NCI-H2081 treated with DMSO at 0.1 percent for 48 hours (cell line): ENCODE results near the gene TP63.

Source experiments
- DNase-seq: peaks from one replicate; lab custom pipeline; 2025; lab: John Stamatoyannopoulos, UW

The TP63 gene

DNA sequence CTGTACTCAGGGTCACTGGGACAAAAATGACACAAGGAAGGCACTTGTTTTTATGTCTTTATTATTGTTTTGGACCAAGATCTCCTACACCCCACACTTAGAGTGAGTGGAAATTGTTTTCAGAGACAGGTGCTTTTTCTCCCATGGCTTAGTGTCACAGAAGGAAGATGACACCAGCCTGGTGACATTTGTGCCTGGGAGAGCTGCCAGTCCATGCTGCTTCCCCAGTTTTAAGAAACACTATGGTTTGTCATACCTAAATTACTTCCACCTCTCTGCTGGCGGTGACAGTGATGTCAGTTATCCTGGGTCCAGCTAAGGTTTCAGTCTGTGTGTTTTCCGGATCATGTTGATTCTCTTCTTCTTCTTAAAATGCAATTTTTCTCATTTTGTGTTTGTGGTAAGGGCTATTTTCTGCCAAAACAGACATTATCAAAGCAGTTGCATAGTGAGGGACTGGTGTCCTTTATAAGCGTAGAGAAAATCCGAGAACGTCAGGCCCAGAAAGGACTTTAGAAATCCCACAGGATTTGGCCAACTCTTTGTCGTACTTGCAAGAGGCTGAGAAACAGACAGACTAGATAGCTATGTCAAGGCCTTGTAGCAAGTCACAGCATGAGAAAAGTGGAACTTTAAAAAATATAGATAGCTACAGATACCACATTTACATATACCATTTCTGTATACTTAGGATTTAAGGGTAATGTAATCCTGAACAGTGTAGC is 149.5 kb downstream of the TP63 start:
- no peak for DNase-seq

DNA sequence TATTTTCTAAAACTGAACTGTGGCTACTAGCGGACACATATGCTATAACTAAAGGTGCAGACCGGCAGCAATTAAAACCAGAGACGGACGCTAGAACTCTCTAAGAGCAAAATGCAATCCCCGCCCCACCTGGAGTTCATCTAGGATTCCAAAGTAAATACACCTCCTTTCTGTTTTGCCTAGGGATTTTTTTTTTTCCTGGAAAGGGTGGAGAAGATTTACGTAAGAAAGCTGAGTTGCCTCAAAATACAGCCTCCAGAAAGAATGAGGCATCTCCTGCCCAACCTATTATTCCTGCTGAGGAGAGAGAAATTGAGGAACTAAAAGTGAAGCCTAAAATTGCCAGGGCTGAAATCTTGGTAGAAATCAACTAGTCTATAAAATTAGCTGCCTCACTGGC is 150.2 kb downstream of the TP63 start:
- no peak for DNase-seq

DNA sequence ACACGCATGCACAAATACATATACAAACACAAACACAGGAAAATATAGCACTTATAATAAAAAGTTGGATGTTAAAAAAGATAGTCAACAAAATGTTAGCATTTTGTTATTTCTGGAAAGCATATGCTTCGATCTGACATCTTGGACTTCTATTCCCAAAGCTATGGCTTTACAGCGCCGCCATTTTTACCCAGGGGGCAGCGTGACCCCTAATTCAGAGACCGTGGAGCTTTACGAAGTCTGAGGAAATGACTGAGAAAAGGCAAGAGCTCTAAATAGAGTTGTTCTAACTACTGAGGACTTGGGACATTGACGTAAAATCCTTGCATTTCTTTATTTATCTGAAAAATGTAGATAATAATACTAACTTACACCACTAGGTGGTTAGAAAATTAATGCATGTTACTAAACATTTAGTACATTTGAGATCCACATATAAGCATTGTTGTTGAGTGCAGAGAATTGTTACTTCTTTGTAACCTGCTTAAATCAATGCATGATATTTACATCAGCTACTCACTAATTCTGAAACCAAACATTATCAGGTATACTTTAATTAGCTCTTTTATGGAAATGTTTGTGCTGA is 155.4 kb downstream of the TP63 start:
- no peak for DNase-seq

DNA sequence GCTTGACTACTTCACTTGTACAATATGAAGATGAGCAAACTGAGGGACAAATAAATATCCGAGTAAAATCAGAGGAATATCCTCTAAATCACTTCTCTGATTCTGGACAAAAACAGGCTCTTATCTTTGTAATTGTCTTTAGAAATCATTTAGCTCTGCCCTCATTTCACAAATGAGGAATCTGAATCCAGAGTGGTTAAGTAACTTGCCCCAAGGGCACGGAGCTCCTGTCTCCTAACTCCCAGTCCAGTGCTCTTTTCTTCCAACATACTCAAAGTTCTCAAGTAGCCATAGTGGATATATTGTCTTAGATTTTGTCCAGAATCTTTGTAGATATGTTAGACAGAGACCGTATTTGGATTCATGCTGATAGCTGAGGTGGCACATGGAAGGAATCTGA is 156.0 kb downstream of the TP63 start:
- no peak for DNase-seq

DNA sequence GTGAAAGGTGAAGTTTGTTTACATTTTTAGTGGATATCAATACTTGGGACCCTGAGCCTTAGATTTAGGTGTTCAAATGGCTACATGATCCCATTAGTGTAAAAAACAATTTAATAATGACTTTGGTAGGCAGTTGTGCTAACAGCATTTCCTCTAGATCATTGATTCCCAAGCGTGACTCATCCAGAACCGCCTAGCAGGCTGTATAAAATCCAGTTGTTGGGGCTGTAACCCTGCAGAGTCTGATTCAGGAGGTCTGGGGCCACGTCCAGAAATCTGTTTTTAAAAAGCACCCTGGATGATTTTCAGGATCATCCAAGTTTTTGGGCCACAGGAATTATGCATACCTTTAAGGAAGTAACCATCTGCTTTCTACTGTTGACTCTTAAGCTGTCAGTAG is 156.4 kb downstream of the TP63 start:
- no peak for DNase-seq

DNA sequence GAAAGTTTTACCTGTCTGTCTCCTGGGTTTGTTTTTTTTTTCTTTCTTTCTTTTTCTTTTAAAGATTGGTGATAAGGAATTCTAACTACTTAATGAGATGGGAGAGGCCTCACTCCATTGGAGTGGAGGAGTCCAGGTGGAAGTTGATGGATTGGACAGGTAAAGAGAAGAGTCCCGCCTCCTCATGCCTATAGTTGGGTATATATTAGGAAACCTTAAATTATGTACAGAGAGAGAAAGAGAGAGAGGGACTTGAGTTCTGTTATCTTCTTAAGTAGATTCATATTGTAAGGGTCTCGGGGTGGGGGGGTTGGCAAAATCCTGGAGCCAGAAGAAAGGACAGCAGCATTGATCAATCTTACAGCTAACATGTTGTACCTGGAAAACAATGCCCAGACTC is 158.2 kb downstream of the TP63 start:
- DNase-seq: no peak

DNA sequence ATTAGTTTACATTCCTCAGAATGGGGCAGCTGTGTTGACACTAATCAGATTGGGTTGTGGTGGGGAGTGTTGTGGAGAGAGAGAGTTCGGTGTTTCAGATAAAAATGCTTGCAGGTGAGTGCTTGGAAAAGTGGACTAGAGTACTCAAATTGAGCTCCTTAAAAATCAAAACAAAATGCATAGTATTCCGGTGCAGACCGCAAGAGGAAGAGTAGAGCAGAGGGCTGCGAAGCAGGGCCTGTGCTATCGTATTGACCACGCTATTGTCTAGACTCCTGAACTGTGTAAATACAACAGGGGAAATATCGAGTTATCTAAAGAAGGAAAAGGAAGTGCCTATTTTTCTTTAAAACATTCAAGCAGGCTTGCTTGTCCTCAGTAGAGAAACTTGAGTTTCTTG is 159.5 kb downstream of the TP63 start:
- no peak for DNase-seq

DNA sequence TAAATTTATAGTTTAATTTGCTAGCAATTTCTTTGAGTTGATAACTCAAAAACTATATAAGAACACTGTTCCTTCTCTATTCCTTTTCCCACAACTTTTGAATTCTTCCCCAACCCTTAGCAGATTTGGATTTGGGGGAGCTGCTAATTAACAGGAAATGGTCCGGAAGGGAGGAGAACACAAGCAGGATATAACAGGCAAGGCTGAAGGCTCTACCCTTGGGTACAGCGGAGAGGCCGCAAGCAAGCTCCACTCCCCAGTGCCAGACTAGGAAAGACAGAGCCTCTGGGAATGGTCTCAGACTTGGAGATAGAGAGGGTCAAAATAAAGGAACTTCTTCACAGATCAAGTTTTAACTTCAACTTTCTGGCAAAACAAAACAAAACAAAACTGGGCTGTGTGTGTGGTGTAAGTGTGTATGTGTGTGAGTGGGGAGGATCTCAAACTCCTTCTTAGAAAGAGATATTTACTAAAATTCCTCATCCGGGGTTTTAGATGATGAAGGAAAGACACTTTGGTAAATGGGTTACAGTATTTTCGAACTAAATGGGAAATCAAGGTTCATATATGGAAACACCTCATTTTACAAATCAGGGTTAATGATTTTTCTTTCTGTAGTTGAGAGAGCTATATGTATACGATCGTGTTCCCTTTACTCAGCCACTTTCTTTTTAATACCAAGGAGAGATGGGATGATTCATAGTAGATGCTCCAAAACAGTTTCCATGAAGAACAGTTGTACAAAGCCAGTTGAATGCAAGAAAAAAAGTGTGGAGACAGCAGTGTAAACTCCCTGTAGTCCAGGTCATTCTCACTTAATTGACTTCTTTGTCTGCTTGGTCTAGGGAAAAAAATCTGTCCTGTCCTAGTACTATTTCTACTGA is 161.1 kb downstream of the TP63 start:
- DNase-seq: no peak

DNA sequence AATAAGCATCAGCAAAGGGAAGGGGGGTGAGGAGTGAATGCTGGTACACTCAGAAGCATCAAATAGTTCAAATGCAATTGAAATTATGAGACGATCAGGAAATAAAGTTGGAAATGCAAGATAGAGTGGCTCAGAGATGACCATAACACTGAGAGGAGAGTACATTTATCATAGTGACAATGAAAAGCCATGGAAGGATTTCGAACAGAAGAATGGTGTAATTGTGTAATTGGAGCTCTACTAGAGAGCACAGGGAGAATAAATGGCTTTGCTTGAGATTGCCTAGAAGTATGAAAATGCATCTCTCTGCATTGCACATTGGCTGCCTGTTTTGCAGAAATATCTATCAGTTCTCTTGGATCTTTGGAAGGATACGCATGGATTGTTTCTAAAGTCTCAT is 163.3 kb downstream of the TP63 start:
- DNase-seq: no peak

DNA sequence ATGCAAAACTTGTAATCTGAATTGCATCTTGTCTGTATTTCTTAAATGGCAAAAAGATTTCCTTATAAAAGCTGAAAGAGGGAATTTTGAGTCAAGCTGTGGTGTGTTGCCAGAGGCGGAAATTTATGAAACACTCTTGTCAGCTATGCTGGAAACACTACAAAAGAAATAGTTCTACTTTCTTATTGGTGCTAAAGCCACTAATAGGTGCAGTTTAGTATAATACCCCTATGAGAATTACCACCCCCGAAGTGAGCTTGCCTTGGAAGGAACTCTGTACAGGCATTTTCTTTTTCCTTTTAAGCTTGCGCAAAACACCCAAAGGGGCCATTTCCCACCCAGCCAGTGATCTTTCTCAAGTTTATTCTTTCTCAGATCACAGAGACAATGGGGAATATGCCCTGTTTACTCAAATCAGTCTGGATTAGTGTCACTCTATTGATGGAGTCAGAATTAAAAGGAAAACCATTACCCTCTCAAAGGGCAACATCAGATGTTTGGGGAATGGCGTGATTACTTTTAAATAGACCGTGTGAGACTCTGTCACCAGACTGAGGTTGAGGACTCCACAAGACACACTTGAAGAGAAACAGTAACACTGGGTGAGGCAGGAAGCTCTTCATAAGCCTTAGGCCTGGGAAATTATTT is 166.0 kb downstream of the TP63 start:
- no peak for DNase-seq

DNA sequence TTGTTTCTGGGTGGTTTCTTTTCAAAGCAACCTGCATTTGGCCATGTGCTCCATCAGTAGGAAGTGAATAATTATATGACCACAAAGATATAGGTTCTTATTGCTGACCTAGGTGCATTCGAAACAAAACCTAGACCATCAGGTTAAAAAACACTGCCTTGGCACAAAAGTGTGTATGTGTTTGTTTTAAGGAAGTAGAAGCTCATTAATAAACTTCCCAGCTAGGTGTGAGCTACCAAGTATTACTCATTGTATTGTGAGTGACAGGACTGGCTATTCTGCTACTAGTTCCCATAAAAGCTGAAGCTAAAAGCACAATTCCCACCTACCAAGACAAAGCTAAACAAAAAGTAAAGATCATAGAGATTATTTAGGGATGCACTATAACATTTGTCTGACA is 168.2 kb downstream of the TP63 start:
- DNase-seq: no peak

DNA sequence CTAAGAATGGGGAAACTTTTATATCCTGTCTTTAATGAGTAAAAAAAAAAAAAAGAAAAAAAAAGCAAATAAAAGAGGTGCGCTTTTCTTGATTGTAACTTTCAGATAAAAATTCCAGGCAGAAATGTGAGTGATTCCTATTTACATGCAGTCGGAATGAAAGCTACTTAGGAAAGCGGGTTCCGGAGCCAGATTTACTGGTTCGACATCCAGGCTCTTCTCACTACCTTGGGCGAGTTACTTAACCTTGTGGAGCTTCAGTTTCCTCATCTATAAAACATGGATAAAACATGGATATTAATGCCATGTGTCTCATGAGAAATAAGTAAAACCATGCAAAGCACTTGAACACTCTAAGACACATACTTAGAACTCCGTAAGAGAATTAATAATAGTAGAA is 169.2 kb downstream of the TP63 start:
- no peak for DNase-seq

DNA sequence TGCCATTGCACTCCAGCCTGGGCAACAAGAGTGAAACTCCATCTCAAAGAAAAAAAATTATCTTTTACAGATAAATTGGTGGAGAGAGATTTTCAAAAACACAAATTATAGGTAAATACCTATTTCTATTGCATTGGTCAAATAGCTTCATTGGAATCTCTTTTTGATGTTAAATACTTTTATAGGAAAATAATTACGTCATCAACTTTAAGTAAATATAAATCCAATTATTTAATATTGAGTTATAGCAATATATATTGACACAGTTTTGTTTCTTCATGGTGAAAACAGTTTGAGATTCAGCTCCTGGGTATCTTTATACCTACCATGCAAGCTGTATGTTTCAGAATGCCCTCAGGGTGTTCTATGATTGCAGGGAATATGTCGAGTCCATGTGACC is 172.1 kb downstream of the TP63 start:
- no peak for DNase-seq

DNA sequence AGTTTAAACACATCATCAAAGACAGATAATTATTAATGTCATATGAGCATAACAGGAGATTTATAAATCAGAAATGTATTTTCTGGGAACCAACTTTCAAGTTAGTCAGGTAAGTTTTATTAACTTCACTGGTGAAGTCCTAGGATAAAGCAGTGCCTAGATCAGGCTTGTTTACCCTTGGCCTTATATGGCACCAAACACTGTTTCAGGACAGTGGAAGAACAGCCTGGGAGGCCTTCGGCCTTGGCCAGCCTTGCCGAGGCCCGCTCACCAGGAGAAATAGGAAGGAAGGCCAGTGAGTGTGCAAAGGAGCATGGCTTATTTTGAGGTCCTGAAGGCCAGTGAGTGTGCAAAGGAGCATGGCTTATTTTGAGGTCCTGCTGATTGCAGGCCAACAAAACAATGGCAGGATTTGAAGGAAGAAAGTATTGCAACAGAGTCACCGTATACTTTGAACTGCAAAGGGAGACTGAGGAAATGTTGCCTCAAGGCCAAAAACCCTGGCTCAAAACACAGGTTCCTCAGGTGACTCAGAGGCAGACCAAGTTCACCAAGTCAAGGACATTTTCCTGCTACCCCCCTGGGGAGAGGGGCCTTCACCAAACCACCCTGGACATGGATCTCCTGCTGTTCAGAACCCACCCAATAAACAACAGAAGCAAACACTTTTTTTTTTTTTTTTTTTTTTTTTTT is 174.3 kb downstream of the TP63 start:
- DNase-seq: no peak

DNA sequence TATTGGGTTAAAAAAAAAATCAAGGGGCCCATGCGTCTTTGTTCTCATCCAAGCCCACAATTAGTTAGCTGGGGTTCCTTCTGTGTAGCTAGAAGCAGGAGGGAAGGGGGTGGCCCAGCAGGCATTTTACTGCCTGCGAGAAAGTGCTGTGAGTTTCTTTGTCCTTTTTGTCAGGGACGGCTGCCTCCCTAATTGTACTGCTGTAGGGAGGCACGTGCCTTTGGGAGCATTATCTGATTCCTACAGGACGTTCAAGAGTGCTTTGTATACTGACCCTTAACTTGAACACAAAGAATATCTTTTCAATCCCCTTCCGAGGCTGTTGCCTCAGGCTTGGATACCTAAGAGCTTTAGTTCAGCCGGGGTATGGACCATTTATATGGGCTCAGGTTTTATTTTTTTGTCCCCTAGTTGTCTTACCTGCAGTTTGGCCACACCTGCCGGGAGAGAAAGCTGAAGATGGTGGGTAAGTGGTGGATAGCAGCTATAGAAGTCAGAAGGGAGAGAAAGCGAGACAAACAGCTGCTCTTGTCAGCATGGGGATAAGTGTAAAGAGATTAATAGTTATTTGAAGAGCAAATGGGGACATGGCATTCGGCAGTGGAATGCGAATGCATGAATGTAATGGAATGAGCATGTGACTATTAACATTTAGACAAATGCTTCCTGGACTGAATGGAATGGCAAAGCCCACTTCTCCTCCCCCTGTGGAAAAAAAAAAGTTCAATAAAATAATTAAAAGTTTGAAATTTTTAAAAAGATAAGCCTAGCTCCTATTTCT is 175.2 kb downstream of the TP63 start:
- DNase-seq: no peak

DNA sequence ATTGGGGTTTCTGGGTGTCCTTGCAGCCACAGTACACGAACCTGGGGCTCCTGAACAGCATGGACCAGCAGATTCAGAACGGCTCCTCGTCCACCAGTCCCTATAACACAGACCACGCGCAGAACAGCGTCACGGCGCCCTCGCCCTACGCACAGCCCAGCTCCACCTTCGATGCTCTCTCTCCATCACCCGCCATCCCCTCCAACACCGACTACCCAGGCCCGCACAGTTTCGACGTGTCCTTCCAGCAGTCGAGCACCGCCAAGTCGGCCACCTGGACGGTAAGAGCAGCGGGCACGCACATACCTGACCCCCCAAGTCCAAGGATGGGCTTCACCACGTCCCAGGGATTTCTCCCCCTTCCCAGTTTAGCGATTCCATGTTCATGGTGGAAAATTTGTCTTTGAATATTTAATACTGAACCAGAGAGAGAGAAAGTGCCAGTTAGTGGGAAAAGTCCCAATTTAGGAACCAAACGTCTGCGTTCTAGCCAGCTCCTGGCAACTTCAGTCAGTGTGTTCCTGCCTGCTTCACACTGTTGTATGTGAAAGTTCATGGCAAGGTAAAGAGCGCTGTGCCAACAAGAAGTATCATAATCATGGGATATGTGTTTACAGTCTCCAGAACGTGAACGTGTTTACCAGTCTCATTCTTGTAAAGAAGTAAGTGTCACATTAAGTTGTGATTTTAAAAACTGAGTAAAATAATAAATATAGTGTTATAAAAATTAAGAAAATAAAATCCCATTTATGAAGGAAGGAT is 177.2 kb downstream of the TP63 start:
- DNase-seq: no peak

DNA sequence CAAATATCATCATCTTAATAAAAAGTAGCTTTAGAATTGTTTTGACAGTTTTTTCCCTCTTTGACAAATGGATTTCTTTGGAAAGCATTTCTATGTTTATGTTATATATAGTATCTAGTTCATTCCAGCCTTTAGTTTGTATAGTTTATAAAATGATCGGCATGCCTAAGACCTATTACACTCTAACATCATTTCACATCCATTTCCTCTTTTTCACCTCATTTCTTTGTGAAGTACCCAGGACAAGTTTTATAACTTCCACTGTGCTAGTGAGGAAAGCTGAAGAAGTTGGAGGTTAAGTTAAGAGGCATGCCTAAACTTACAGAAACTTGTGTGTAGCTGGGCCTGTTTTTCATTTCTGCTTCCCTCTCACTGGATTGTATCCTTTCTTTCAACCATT is 178.4 kb downstream of the TP63 start:
- DNase-seq: no peak

DNA sequence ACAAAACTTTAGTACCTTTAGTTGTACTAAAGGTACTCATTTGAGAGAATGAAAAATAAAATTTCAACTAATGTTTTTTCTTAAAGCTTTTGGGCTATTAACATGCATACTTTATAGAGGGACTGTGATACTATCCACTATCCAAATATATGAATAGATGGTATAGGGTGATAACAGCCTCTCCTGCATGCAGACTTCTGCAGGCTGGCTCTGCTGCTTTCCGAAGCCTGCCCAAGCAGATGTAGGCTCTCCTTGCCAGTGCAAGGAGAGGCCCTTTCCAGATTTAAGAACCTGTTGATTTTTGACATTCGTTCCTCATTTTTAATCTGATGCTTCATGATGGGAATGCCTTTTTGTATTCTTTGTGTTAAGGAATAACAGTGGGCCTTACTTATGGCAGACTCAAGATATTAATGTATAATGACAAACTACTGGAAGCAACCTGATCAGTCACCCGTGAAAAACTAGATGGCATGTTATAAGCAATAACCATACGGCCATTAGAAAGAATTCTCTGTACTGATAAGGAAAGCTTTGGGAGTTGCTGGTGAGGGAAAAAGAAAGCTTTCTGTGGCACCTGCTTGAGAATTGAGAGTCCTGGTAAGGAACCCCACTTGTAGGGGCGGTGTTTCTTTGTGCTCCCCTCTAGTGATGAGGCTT is 181.7 kb downstream of the TP63 start:
- DNase-seq: no peak

DNA sequence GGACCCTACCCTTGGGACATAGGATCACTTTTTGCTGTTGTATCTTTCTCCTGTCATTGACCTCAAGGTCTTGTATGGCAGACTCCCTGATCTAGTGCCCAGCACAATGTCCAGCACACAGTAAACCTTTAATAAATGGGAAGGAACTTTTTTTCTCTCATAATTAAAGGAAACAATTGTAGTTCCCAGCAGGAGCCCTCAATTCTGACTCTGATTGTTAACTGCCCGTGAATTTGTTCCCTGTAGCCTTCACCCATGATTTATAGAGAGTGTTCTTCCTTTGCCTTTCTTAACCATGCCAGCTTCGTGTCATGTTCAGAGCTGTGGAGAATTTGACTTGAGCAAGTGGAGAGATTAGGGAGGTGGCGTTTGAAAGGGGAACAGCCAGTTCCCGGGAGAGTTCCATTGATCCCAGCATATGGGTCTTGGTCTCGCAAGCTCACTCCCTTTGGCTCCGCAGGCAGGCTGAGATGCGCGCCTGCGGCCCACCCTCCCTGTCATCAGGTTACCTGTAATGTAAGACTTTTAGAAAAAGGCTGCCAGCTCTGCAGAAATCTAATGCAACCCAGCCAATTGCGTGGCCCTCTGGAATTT is 182.6 kb downstream of the TP63 start:
- DNase-seq: no peak

DNA sequence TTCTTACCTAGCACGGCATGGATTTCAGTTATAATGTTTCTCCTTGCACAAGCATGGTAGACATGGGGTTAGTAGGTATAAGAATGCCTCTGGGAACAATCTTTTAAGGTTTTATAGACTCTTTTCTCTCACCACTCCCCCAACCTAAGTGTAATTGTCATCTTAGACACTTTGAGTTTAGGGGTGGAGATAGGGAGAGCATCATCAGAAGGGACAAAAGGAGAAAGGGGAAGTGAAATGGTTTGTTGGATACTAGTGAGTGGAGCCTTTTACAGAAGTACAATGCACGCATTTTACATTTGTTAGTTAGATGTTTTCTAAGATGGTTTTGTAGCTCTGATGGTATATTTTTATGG is 189.2 kb downstream of the TP63 start:
- DNase-seq: no peak
